CD4-positive, alpha-beta T cell treated with Interferon alpha-2 for 1 hour (primary cell): ENCODE data around the gene CDC14B.

Source experiments
- DNase-seq, 2 donors: peaks; one replicate each; pipeline ENCODE4 v3.0.0-alpha.2; 2020 to 2022

Gene CDC14B

DNA sequence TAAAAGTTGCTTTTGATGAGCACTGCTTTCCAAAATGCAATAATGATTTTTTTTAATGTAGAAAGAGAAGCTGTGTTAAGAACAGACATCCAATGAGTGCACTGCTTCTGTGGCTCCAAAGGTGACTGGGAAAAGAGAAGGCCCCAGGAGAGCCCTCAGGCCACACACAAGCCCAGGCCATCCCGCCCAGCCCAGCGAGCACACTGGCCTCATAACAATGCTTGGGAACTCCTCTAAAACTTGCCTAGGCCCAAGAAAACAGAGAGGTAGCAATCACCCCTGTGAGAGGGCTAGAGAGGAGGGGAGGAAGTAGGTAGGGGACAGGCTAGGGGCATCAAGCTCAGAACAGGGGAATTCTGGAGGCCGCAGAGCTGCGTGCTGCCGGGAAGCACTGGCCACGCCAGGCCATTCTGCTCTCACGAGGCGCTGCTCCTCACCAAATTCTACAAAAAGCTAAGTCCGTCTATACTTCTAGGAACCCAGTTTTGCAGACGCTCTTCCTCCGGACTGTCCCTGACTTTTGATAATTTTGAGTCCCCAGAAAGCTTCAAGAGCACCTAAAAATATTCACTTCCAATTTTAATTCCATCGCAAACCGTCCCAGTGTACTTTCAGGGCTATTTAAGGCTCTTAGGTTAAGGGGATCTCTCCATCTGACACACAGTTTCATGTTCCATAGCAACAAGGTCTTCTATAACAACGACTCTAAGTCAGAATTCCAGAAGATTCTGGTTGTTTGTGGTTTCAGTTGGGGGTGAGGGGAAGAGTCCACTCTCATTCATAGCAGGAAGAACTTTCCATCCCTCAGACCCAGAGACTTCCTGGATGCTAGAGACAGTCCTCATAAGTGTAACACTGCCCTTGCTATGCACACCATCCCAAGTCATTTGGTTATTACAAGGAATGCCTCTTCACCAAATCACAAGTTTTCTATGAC is 118.7 kb downstream of the CDC14B start:
- no peak for DNase-seq

DNA sequence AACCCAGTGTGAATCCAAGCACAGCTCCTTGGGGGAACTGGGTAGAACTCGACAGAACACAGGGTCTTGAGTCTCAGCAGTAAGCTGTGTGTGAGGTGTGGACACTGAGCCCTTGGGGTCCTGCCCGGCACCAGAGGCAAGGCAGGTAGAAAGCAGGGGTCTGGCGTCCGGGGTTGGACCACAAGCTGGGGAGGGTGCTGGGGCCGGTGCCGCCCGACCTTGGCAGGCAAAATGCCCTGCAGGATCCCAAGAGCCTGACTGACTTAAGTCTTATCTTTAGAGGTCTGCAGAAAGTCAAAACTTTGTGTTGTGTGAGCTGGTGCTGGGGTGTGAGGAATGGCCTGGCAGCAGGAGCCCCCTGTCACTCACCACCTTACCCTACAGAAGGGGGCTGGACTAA is 120.4 kb downstream of the CDC14B start:
- DNase-seq: no peak

DNA sequence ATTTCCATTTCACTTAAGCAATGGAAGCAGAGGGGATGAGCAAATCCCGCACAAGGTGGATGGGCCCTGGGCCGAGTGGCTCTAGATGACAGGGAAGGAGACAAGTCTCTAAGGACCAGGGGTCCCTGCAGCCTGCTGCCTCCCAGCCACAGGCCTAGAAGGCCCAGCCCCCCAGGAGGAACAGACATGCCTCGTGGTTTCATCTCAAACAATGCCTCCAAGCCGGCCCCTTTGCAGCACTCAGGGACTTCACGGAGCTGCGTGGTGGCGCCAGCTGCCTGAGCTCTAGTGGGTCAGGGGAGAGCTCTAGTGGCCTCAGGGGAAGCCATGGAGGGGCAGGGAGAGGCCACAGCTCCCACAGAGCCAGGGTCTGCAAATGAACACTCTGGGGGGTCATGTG is 120.8 kb downstream of the CDC14B start:
- no peak for DNase-seq

DNA sequence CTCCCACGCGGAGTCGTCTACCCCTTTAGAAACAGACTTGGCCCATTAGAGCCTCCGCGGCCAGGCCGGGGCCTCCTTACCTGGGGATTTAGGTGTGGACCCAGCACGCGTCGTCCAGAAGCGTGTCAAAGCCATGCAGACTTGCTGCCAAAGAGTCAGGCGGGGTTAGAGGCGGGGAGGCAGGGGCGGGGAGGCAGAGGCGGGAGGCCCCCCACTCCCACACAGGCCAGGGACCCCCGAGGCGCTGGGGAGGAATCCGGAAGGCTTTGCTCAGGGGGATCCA is 122.6 kb downstream of the CDC14B start:
- no peak for DNase-seq

DNA sequence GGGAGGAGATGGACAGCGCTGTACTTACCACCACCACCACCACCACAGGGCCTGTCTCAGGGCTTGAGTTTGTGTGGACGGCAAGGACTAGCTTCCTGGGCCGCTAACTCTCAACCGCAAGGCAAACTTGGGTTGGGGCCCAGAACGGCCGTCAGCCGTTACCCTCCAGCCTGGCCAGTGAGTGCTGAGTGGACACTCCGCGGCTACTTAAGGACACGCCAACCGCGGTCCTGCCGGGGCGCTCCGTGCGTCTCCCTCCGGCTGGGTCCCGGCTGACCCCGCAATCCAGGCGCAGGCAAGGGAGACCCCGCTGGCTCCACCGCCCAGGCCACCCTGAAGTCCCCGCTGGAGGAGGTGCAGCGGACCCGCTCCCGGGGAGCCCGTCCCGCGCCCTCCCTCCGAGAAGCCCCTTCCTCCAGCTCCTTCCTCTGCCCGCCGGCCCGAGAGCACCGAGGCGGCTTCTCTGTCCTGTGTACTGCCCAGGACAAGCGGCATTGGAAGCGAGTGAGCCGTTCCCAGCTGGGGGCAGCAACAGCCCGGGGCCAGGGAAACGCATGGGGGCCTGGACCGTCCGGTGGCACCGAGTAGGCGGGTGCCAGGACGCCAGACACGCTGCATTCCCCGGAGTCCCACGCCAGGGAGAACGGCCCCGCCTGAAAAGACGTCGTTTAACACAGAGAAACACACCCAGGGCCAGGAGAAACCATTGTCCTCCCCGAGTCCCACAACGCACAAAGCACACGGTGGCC is 123.1 kb downstream of the CDC14B start:
- no peak for DNase-seq

DNA sequence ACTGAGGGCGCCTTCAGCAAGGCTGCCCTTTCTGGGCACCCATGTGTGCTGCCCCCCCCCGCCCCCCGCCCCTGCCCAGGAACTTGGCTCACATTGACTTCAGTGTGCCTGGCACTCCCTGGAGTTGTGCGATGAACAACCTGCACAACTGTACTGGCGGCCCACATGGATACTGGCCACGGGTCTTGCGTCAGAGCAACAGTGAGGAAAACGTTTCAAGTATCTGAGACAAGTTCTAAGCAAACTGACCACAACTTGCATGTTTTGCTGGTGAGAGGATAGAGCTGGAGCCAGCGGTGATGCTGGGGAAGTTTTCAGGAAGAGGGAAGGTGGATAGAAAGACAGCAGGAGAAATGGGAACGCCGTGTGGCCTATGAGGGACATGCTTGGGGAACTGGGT is 124.3 kb downstream of the CDC14B start:
- DNase-seq: no peak

DNA sequence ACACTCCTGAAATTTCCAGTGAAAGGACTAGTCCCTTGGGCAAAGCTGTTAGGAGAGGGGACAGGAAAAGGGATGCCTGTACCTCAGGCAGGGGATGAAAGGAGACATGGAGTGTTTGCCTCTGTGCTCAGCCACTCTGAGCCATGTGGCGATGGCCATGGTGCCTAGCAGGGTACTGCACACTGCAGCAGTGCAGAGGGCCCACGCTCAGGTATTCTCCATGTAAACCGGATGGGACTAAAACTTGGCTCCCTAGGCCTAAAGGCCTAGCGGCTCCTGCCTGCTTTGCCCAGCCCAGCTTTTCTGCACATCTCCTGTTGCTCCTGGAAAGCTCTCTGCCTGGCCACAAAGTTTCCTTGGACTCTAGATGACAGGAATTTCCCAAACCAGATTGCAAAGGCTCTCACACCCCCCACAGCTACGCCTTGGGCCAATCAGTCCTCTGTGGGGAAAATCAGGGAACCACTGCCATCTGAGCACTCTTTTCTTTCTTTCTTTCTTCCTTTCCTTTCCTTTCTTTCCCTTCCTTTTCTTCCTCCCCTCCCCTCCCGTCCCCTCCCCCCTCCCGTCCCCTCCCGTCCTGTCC is 125.3 kb downstream of the CDC14B start:
- no peak for DNase-seq

DNA sequence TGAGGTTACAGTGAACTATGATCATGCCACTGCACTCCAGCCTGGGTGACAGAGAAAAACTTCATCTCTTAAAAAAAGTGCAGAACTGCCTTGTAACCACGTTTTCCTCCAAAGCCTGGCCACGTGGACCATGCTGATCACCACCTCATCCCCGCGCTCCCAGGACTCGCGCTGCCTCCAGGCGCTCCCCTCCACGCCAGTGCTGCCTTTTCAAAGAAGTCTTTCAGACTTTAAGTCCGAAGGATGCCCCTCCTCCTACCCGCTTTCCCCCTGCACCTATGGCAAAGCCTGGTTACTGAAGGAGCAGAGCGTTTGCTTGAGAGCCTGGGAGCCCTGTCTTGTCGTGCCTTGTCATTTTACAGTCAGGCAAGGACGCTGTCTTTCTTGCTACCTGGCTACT is 125.9 kb downstream of the CDC14B start:
- no peak for DNase-seq

DNA sequence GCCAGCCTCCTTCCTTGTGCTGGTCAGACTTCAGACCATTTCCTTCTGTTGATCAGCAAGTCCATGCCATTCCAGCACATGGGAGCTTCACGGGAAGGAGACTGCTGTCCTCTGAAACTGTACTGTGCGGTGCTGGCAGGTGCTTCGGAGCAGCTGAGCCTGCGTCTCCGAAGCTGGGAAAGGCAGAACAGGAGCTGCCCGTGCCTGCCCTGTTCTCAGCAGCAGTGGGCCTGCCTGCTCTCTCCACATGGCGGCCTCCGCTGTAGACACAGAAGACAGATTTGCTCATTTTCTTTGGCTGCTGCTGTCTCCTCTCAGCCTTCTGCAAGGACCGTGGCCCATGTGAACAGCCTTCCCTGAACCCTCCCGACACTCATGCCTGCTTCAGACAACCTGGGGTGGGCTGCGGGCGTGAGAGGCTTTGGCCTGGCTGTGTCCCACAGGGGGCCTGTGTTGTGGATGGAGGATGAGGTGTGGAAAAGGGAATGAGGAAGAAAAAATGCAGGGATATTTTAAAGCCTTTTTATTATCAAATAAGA is 126.6 kb downstream of the CDC14B start:
- no peak for DNase-seq

DNA sequence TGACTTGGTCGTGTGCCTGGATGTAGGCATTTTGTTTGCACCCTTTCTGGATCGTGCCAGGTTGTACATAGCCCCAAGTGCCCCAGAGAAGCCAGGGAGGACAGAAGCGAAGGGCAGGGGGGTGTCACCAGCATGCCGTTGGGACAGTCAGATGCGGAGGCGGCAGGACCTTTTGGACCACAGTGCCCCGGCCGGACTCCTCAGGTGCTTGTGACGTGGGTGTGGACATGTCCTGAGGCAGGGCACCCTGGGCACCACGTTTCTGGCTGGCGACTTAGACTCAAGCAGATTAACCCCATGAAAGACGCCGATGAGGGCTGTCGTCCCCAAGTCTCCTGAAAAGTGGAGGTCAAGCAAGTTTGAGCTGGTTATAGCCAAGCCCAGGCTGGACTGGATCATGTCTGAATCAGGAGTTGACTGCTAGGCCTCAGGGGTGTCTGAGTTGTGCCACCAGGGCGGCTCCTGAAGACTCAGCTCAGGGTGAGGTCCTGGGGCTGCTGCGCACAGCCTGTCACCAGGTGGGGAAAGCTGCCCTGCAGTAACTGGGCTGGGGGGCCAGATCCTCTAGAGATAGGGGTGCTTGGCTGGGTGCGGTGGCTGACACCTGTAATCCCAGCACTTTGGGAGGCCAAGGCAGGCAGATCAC is 127.6 kb downstream of the CDC14B start:
- DNase-seq: no peak

DNA sequence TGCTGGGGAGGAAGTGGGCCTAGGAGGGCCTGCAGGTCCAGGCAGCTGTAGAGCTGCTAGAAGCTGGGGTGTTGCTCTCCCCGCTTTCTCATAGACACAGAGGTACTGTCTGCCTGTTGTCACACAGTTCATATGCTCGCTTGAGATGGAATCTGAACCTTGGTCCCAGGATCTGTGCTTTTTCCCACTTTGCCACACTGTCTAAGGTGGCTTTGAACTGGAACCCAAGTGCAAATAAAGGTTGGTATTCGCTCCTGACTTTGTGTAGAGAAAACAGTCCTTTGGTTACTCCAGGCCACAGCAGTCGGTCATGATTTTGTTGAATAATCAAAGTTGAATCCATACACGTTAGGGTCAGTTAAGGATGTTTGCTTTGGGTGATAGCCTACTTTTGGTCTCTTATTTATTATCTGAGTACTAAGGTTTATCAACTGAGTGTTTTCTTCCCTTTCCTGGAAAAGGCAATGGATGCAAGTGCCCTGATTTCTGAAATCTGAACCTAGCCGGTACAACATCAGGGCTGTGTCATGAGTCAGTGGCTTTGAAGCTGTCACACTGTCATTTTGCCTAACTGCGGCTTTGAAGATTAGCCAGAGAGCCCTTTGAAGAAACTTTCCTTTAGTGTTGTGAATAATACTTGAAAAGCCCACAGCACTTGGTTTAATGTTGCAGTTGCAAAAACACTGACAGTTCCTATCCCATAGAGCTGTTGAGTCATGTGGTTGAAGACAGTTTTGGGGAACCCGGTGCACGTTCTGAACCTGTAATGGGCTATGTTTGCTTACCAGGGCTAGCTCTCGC is 128.4 kb downstream of the CDC14B start:
- DNase-seq: no peak

DNA sequence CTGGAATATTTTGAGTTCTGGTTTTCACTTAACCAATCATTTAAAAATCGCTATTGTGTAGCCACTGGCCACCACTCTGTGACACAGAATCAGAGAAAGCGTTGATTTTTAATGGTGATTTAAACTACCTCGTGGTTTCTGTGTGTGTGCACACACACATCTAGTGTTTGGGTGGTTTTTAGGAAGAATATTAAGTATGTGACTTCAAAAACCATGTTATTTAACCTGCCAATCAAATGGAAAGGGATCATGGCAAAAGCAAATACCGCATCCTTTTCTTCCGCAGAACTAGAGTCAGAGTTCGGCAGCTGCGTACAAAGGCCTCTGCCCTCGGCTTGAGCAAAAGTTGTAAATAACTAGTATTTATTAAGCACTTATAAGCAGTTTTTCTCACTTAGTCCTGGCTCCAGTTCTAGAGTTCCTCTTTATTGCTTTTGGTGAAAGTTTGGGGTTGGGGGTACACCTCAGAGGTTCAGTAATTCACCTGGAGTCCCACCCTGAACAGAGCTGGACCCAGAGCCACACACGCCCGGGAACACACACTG is 129.0 kb downstream of the CDC14B start:
- DNase-seq: no peak

DNA sequence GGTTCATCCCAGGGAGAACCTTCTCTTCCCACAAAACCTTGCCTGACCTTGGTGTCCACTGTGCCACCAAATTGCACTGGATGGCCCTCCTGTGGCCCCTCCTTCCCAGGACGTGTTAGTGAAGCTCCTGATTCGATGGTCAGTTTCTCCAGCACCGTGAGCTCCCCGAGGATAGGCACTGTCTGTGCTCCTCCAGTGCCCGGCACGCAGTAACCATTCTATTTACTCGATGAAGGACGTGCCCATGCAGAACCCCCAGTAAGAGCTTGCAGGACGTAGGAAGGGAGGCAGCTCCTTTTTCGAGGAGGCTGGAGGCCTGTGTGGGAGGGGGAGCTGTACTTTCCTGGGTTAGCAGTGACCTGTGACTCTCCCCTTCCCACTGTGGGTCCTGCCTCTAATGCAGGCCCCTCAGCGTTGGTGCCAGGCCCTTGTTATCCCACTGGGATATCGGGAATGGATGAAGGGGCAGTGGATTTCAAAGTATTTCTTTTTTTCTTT is 130.1 kb downstream of the CDC14B start:
- no peak for DNase-seq

DNA sequence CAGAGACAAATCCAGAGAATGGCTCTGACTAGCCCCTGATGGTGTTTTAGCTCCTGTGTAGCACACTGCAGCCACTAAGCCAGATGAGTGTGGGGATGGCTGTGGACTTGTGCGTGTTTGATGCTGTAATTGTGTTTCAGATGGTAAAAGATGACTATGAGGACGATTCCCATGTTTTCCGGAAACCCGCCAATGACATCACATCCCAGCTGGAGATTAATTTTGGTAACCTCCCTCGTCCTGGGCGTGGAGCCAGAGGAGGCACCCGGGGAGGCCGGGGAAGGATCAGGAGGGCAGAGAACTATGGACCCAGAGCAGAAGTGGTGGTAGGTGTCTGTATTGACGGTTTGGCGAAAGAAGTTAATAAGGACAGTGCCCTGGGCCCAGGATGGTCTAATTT is 131.7 kb downstream of the CDC14B start:
- DNase-seq: no peak

DNA sequence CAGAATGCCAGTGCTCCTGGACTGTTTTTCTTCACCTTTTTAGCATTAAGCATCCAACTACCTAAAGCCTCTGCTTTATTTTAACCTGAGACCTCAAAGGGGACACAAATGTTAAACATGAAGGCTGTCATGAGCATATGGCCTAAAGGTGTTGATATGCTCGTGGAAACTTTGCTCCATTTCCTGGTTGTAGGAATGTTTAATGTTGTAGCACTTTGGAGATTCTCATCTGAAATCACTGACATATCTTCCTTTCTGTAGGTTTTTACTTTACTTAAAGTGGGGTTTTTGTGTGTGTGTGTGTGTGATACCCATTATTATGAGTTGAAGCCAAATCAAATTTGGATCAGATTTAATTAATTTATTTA is 132.6 kb downstream of the CDC14B start:
- DNase-seq: no peak

DNA sequence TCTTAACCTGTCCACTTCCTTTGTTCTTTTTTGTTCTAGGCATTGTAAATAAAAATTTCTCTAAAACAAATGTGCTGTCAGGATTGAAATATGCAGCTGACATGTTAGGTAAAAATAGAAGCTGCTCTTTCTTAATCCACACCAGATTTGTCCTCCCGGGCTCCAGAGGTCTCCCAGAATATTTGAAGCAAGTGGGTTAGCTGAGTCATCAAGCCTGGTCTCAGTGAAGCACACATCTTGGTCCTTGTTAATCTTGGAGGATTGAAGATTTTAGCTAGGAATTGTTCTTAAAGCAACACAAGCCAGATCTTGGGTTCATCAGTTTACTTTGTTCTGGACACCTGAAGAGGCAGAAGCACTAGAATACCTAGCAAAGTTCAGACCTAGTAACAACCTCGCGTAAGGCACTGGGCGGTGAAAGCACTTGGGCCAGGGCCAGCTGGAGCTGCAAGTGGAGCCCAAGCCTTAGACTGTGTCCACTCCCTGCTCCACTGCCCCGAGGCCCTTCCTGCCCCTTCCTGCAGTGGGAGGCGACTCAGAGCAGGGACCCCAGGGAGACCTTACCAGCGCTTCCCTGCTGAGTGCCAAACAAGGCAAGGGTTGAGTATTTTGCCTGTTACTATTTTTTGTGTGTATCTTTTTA is 133.1 kb downstream of the CDC14B start:
- no peak for DNase-seq

DNA sequence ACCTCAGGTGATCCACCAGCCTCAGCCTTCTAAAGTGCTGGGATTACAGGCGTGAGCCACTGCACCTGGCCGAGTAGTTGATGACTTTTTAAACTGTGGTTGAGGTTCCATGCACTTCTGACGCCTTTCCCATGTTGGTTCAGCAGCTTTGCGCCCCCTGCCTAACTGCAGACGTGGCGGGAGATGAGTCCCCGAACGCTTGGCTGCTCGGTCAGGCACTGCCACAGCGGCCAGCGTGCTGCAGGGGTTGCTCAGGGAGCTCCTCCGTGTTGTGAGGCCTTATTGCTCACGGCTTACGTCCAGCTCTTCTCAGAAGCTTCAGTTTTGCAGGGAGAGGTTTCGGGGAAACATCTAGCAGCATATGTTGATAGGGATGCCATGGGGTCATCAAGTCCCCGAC is 134.4 kb downstream of the CDC14B start:
- DNase-seq: no peak

DNA sequence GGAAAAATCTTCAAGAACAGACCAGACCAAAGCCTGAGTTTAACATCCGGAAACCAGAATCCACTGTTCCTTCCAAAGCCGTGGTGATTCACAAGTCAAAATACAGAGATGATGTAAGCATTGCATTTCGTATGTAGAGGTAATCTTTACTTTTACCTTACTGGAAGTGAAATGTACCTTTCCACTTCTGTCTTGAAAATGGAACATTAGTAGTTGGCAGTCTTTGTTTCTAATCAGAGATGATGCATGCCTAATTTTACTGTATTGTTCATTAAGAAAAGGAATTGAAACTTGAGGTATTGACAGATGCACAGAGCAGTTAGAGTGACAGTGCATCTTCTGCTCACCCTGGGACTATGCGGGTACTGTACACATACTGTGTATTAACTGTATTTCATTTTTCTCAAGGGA is 135.1 kb downstream of the CDC14B start:
- no peak for DNase-seq

DNA sequence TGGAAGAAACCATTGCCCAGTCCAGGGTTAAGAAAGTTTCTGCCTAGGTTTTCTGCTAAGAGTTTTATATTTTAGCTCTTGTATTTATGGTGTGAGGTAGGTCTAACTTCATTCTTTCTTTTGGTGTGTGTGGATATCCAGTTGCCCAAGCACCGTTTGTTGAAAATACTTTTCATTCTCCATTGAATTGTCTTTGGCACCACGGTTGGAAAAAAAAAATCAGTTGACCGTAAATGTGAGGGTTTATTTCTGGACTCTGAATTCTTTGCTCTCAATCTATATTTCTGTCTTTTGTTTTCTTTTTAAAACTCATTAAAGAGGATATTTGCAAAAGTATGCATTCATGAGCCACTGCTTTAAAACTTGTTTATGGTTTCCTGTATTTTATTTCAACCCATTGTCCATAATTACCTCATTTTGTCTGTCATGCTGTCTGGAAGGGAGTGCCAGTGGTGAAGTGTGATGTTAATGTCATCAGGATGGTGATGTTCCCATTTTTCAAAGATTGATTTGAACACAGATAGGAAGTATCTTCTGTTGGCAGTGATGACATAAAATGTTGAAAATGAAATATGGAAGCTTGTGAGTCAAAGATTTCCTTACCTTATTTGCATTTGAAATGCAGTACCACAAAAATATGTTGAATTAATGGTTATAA is 135.8 kb downstream of the CDC14B start:
- DNase-seq: no peak

DNA sequence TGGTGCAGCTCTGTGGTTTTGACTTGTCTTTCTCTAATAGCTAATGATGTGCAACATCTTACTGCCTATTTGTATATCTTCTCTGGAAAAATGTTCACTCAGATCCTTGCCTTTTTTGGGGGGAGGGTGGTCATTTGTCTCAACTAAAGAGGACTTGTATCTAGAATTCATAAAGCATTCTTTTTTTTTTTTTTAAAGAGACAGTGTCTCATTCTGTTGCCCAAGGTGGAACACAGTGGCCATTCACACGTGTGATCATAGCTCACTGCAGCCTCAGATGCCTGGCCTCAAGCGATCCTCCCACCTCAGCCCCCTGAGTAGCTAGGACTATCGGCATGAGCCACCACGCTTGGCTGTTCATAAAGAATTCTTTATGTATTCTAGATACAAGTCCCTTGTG is 136.4 kb downstream of the CDC14B start:
- DNase-seq: no peak

DNA sequence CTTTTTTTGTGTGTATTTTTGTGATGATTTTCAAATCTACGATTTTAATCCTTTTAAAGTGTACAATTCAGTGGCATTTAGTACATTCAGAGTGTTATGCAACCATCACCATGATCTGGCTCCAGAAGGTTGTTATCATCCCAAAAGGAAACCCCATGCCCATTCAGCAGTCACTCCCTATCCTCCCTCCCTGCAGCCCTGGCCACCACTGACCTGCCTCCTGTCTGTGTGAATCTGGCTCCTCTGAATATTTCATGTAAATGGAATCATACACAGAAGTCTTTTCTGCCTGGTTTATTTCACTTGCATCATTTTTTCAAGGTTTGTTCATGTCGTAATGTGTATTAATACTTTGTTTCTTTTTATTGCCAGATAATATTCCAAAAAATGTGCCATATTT is 137.2 kb downstream of the CDC14B start:
- DNase-seq: no peak
